ENCODE results near the gene DIP2A. TPM values are rescaled to one million over a fixed set of nuclear protein-coding genes. Genes with fewer than 3 reads are reported as not detected.

The DIP2A gene
- polyA plus RNA-seq, 1 donor from 2014 or later: 45.0 TPM

DNA sequence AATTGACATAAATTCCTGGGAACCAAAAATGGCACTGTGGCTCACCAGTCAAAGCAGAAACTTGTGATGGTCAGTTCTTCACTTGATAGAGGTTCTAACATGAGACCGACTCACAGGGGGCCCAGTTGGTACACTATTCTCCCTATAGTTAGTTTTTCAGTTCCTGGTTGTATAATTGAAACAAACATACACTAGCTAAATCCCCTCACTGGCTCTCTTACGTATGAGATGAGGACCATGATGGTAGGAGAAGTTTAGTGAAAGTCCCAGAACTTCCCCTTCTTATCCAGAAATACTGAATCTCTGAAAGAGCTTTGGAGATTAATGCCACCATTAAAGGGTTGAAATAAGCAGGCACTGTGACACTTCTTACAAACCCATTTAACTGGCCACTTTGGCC lies 148.9 kb downstream of the DIP2A start (continued):
- TF ChIP-seq, protein P1, sequence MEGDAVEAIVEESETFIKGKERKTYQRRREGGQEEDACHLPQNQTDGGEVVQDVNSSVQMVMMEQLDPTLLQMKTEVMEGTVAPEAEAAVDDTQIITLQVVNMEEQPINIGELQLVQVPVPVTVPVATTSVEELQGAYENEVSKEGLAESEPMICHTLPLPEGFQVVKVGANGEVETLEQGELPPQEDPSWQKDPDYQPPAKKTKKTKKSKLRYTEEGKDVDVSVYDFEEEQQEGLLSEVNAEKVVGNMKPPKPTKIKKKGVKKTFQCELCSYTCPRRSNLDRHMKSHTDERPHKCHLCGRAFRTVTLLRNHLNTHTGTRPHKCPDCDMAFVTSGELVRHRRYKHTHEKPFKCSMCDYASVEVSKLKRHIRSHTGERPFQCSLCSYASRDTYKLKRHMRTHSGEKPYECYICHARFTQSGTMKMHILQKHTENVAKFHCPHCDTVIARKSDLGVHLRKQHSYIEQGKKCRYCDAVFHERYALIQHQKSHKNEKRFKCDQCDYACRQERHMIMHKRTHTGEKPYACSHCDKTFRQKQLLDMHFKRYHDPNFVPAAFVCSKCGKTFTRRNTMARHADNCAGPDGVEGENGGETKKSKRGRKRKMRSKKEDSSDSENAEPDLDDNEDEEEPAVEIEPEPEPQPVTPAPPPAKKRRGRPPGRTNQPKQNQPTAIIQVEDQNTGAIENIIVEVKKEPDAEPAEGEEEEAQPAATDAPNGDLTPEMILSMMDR (IDR thresholded peaks at IDR 0.05; ENCODE audit: poor library complexity, severe bottlenecking): no peak

- Histone ChIP-seq H3K27ac (ENCODE audit: low read length) (no peak overlapping the region), H3F3A (ENCODE audit: insufficient read depth, low read length, poor library complexity, severe bottlenecking) (no peaks in the 10 kb centered on the region), H3K9ac (ENCODE audit: low read length) (no peak overlapping the region), H3K9me2 (ENCODE audit: insufficient read depth, low read length) (no peaks in the 10 kb centered on the region), H3K79me2 (replicated peaks; ENCODE audit: insufficient read depth, low read length) (no peaks in the 10 kb centered on the region), H3K27me3 (ENCODE audit: insufficient read depth, low read depth, low read length) (no peaks in the 10 kb centered on the region), H4K20me1 (ENCODE audit: insufficient read depth) (no peaks in the 10 kb centered on the region), H3K36me3 (ENCODE audit: insufficient read depth, low read length) (no peaks in the 10 kb centered on the region), H2AFZ (ENCODE audit: low read depth, low read length) (no peak overlapping the region), H3K4me2 (ENCODE audit: low read length) (no peak overlapping the region), H3K4me3 (ENCODE audit: low read length) (no peak overlapping the region), H3K9me3 (ENCODE audit: low read length) (no peaks in the 10 kb centered on the region)
- TF ChIP-seq MXI1 (conservative IDR thresholded peaks at IDR 0.05; ENCODE audit: poor library complexity, severe bottlenecking) (no peak), TAF1 (IDR thresholded peaks at IDR 0.05; ENCODE audit: low read depth) (no peak), EZH2 (IDR thresholded peaks at IDR 0.05; ENCODE audit: borderline replicate concordance, insufficient read depth, low read length, poor library complexity, severe bottlenecking) (no peak), SMC3 (conservative IDR thresholded peaks at IDR 0.05; ENCODE audit: poor library complexity) (no peak), EP300 (conservative IDR thresholded peaks at IDR 0.05; ENCODE audit: poor library complexity, severe bottlenecking) (no peak), RAD21 (conservative IDR thresholded peaks at IDR 0.05) (no peak), POLR2AphosphoS5 (IDR thresholded peaks at IDR 0.05) (no peak)
- TF ChIP-seq, protein P1 (IDR thresholded peaks at IDR 0.05; ENCODE audit: poor library complexity, severe bottlenecking): no peak
- TF ChIP-seq, protein P2, sequence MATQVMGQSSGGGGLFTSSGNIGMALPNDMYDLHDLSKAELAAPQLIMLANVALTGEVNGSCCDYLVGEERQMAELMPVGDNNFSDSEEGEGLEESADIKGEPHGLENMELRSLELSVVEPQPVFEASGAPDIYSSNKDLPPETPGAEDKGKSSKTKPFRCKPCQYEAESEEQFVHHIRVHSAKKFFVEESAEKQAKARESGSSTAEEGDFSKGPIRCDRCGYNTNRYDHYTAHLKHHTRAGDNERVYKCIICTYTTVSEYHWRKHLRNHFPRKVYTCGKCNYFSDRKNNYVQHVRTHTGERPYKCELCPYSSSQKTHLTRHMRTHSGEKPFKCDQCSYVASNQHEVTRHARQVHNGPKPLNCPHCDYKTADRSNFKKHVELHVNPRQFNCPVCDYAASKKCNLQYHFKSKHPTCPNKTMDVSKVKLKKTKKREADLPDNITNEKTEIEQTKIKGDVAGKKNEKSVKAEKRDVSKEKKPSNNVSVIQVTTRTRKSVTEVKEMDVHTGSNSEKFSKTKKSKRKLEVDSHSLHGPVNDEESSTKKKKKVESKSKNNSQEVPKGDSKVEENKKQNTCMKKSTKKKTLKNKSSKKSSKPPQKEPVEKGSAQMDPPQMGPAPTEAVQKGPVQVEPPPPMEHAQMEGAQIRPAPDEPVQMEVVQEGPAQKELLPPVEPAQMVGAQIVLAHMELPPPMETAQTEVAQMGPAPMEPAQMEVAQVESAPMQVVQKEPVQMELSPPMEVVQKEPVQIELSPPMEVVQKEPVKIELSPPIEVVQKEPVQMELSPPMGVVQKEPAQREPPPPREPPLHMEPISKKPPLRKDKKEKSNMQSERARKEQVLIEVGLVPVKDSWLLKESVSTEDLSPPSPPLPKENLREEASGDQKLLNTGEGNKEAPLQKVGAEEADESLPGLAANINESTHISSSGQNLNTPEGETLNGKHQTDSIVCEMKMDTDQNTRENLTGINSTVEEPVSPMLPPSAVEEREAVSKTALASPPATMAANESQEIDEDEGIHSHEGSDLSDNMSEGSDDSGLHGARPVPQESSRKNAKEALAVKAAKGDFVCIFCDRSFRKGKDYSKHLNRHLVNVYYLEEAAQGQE (IDR thresholded peaks at IDR 0.05; ENCODE audit: borderline replicate concordance): no peak
These were observed 150.0 kb downstream of the DIP2A start for GRCh38 chr21:46608672-46609111.
